Colonic mucosa (tissue), 4 donors: ENCODE results near the gene PDIA3. TPM values are rescaled to one million over a fixed set of nuclear protein-coding genes. Genes with fewer than 3 reads are reported as not detected.
"Not testable (repeated sequence)": the region's sequence is repeated elsewhere in the genome, so short reads cannot be mapped to it uniquely, and the experiment has no call there.

Experiments used
- DNase-seq: peaks from one replicate; pipeline ENCODE4 v3.0.0-alpha.2; 2020
- H3K27ac ChIP-seq: fragments of 200-600 bp; one replicate; pipeline ENCODE4 v1.8.0; 2021
- H3K27me3 ChIP-seq: fragments of 200-600 bp; one replicate; pipeline ENCODE4 v1.8.0; 2021
- H3K36me3 ChIP-seq: fragments of 200-600 bp; one replicate; pipeline ENCODE4 v1.8.0; 2021
- H3K4me1 ChIP-seq: fragments of 200-600 bp; one replicate; pipeline ENCODE4 v1.8.0; 2021; ENCODE audit warnings: mild to moderate bottlenecking
- H3K4me3 ChIP-seq: fragments of 200-600 bp; one replicate; pipeline ENCODE4 v1.8.0; 2021
- H3K9ac ChIP-seq, 2 donors: one replicate each; pipeline ENCODE4 v1.7.0; 2013; ENCODE audit warnings: control low read depth in 2 of 2, low read depth in 2 of 2, low read length in 2 of 2
- H3K9me3 ChIP-seq: fragments of 200-600 bp; one replicate; pipeline ENCODE4 v1.8.0; 2021
- CTCF ChIP-seq: fragments of 200-600 bp; IDR thresholded peaks from one replicate; pipeline ENCODE4 v1.8.0; 2022; ENCODE audit warnings: antibody characterized with exemption, mild to moderate bottlenecking
- intact Hi-C: fragments of 100-400 bp; cut with DNase I; formaldehyde crosslinking; loops from one replicate; pipeline ENCODE4 v1.14.1; 2022
- microRNA-seq: library from miRNA; unstranded; fragments of <30 nt; microRNA quantifications from one replicate; pipeline ENCODE4, GENCODE V29; 2019
- total RNA-seq, 2 donors: library from RNA; stranded (reverse); fragmentation: NEBNext Ultra II Directional in 1 of 2; extraction: Animal tissue kit (Norgen Biotek cat#: 25700) in 1 of 2; gene quantifications; one replicate each; pipeline ENCODE4 v1.2.1, GENCODE V29; 2021
- donor health status: healthy.
- donor health status: DM: no; HTN: no; CAD: no.
- donor health status: DM: no; HTN: no; CAD: no.

Gene PDIA3
- total RNA-seq, 2 donors from 2014 or later, result 554 to 846 TPM

- Histone ChIP-seq H3K9ac (peak within 1 kb of the TSS; percentile 84 to 99), H3K9me3 (no peaks in the 10 kb centered on the region), H3K27ac (peak within 1 kb of the TSS; percentile 90), H3K36me3 (peaks cover 6% of the 10 kb centered on the region), H3K4me1 (peaks cover 19% of the 10 kb centered on the region), H3K4me3 (peak within 1 kb of the TSS; percentile 89), H3K27me3 (no peaks in the 10 kb centered on the region)
- TF ChIP-seq CTCF, result no peak
- DNase-seq, result peak; percentile 96
- intact Hi-C loops, result no loop called here
These were observed 54.3 kb downstream of the PDIA3 start, which contains the start of gene HYPK for GRCh38 chr15:43800286-43801141. Gene HYPK, plus strand, starts transcription at chr15:43800599. Its CDS starts 24 bp downstream, at chr15:43800623.

- Histone ChIP-seq H3K36me3 (peaks cover 11% of the 10 kb centered on the region), H3K4me1 (peaks cover 13% of the 10 kb centered on the region)
- DNase-seq, intact Hi-C loops, H3K9me3 ChIP-seq, H3K9ac ChIP-seq, H3K27me3 ChIP-seq, H3K4me3 ChIP-seq, H3K27ac ChIP-seq: not testable (repeated sequence)
These were observed 56.4 kb downstream of the PDIA3 start for GRCh38 chr15:43802676-43803075.

DNA sequence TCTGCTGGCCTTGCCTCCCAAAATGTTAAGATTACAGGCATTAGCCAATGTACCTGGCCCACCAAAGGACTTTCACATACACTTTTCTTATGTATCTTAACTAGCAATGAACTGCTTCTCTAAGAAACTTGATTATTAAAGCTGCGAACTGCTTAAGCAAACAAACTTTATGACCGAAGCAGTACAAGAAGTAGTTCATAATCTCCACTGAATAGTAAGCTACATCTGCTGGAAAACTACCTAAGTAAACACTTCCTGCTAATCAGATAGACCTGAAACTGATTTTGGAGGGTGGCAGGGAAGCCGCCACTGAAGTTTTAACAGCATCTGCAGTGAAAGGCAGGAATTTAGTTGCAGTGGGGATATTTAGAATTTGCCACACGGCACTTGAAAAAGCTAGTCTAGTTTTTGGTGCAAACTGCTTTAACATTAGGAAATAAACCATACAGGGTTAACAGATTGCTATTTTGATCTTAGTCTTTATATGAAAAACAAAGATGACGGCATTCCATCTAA, 62.3 kb downstream of the PDIA3 start:
- no peaks in the 10 kb centered on the region for H3K9me3 ChIP-seq
- no peak overlapping the region for H3K4me3 ChIP-seq
- no peak for TF ChIP-seq CTCF
- H3K27me3 ChIP-seq, result no peaks in the 10 kb centered on the region
- DNase-seq, result no peak
- no peak overlapping the region for H3K27ac ChIP-seq
- H3K9ac ChIP-seq, result no peak overlapping the region
- H3K4me1 ChIP-seq, result no peaks in the 10 kb centered on the region
- intact Hi-C loops, result no loop called here
- H3K36me3 ChIP-seq, result peaks cover 18% of the 10 kb centered on the region

GRCh38 chr15:43808960-43809678, 62.9 kb downstream of the PDIA3 start:
- intact Hi-C loops, result no loop called here
- TF ChIP-seq CTCF, result no peak
- no peaks in the 10 kb centered on the region for H3K4me1 ChIP-seq
- peaks cover 24% of the 10 kb centered on the region for H3K36me3 ChIP-seq
- H3K9ac ChIP-seq, result no peak overlapping the region
- no peaks in the 10 kb centered on the region for H3K27me3 ChIP-seq
- no peak overlapping the region for H3K4me3 ChIP-seq
- DNase-seq, result no peak
- H3K9me3 ChIP-seq, result no peaks in the 10 kb centered on the region
- no peak overlapping the region for H3K27ac ChIP-seq

DNA sequence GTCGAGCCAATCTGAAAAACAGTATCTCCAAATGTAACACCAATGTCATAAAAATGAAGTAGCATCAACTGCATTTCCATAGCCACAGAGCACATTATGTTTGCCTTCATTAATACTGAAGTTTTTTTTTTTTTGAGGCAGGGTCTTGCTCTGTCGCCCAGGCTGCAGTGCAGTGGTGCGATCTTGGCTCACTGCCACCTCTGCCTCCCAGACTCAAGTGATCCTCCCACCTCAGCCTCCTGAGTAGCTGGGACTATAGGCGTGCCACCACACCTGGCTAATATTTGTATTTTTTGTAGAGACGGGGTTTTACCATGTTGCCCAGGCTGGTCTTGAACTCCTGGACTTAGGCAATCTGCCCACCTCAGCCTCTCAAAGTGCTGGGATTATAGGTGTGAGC, 68.8 kb downstream of the PDIA3 start:
- H3K9me3 ChIP-seq, intact Hi-C loops, H3K4me3 ChIP-seq, H3K9ac ChIP-seq, DNase-seq, H3K4me1 ChIP-seq, H3K27ac ChIP-seq, H3K27me3 ChIP-seq: not testable (repeated sequence)
- peaks cover 18% of the 10 kb centered on the region for H3K36me3 ChIP-seq

GRCh38 chr15:43821505-43821904, 75.3 kb downstream of the PDIA3 start:
- DNase-seq, result no peak
- peaks cover 14% of the 10 kb centered on the region for H3K4me1 ChIP-seq
- H3K9me3 ChIP-seq, result no peaks in the 10 kb centered on the region
- intact Hi-C loops, result no loop called here
- H3K36me3 ChIP-seq, result peaks cover under 1% of the 10 kb centered on the region
- TF ChIP-seq CTCF, result no peak
- no peak overlapping the region for H3K4me3 ChIP-seq
- H3K9ac ChIP-seq, result no peak overlapping the region
- no peak overlapping the region for H3K27ac ChIP-seq
- no peaks in the 10 kb centered on the region for H3K27me3 ChIP-seq

Small RNAs within 50 kb of the gene (microRNA-seq; reads per million reads assigned to microRNA genes)
- not detected for gene MIR1282

Other genes starting within 250 kb of the PDIA3 start
- 1 to 10 TPM; 1.9 to 5.6 TPM for gene MAP1A, start 228.8 kb upstream of the PDIA3 start, total RNA-seq
- 100 to 1,000 TPM in 1 of 2 donors, 10 to 100 TPM in 1; 62.5 to 116 TPM for gene PPIP5K1, start 156.2 kb upstream of the PDIA3 start, total RNA-seq
- gene CKMT1B, start 152.4 kb upstream of the PDIA3 start, total RNA-seq, result 100 to 1,000 TPM; 216 to 227 TPM
- 1 to 10 TPM in 1 of 2 donors, under 1 TPM in 1; 0.74 to 1.1 TPM for gene STRC, start 127.6 kb upstream of the PDIA3 start, total RNA-seq
- gene CATSPER2, start 97.6 kb upstream of the PDIA3 start, total RNA-seq, result 1 to 10 TPM; 3.6 to 9.2 TPM
- gene CKMT1A, start 52.6 kb upstream of the PDIA3 start, total RNA-seq, result 100 to 1,000 TPM; 184 to 204 TPM
- gene ELL3, start 30.5 kb downstream of the PDIA3 start, total RNA-seq, result 10 to 100 TPM; 23.3 to 34.9 TPM
- 1,000 to 10,000 TPM; 1,223 to 1,445 TPM for gene SERF2, start 45.9 kb downstream of the PDIA3 start, total RNA-seq
- gene SERINC4, start 53.8 kb downstream of the PDIA3 start, total RNA-seq, result under 1 TPM; 0.21 to 0.44 TPM
- 10 to 100 TPM in 1 of 2 donors, 1 to 10 TPM in 1; 5.0 to 25.7 TPM for gene HYPK, start 54.2 kb downstream of the PDIA3 start, total RNA-seq
- gene MFAP1, start 78.3 kb downstream of the PDIA3 start, total RNA-seq, result 10 to 100 TPM; 20.7 to 27.8 TPM
- 10 to 100 TPM in 1 of 2 donors, 1 to 10 TPM in 1; 6.8 to 20.7 TPM for gene WDR76, start 80.6 kb downstream of the PDIA3 start, total RNA-seq